GM12878 (cell line): ENCODE data around the gene PITRM1. TPM values are rescaled to one million over a fixed set of nuclear protein-coding genes. Genes with fewer than 3 reads are reported as not detected.

Source experiments
- ATAC-seq: fragments of 200-7000 bp; cut with Tn5 transposase; 3 replicates; pipeline ENCODE4 v1.9.1; 2020; ENCODE audit warnings: mild to moderate bottlenecking, moderate library complexity
- BruUV-seq: library from RNA; stranded (reverse); fragments of 400-500 nt; replicated peaks from 2 replicates; lab custom pipeline; 2021; lab: Mats Ljungman, UMichigan
- CTCF ChIA-PET: fragments of 300-600 bp; sonication (Branson Sonifier 250); formaldehyde crosslinking; extraction: SDS; loops from one replicate; lab custom pipeline; 2021; ENCODE audit warnings: inconsistent platforms; lab: Yijun Ruan, JAX
- POLR2A ChIA-PET: fragments of 350-600 bp; formaldehyde crosslinking; extraction: SDS; loops from one replicate; lab custom pipeline; 2021; ENCODE audit warnings: inconsistent platforms; lab: Charles Lee
- RAD21 ChIA-PET: fragments of 300-600 bp; sonication (Branson Sonifier 250); formaldehyde crosslinking; loops from one replicate; lab custom pipeline; 2023; ENCODE audit warnings: antibody characterized with exemption; ENCODE audit not compliant: unreplicated experiment; lab: Charles Lee
- SMC1A ChIA-PET: fragments of 300-600 bp; sonication (Branson Sonifier 250); formaldehyde crosslinking; loops from one replicate; lab custom pipeline; 2023; ENCODE audit not compliant: unreplicated experiment, uncharacterized antibody; lab: Charles Lee
- DNase-seq: peaks from one replicate; pipeline ENCODE4 v3.0.0-alpha.2; 2011; ENCODE audit warnings: low read depth, low spot score
- FAIRE-seq: peaks from 3 replicates; lab custom pipeline; 2011; peaks lifted over from hg19 to GRCh38; lab: Jason Lieb, UNC
- H2AFZ ChIP-seq: 2 replicates; pipeline ENCODE4 v1.6.0; 2011; ENCODE audit warnings: low read depth, low read length, control low read depth; ENCODE audit not compliant: control insufficient read depth
- H3K27ac ChIP-seq: 2 replicates; pipeline ENCODE4 v1.5.1; 2011; ENCODE audit warnings: control low read depth; ENCODE audit not compliant: control insufficient read depth, insufficient read depth
- H3K27me3 ChIP-seq, 2 experiments: replicated peaks in 1 of 2; 2 replicates each; pipeline versions ENCODE4 v1.6.0 to v1.6.1; 2011; ENCODE audit warnings: low read length in 1 of 2; ENCODE audit not compliant: control insufficient read depth in 2 of 2, insufficient read depth in 2 of 2
- H3K36me3 ChIP-seq, 2 experiments: 2 replicates each; pipeline ENCODE4 v1.5.1; 2011; ENCODE audit warnings: low read length in 1 of 2; ENCODE audit not compliant: control insufficient read depth in 2 of 2, insufficient read depth in 2 of 2
- H3K4me1 ChIP-seq: 2 replicates; pipeline ENCODE4 v1.6.1; 2011; ENCODE audit warnings: mild to moderate bottlenecking, low read length, moderate library complexity, mixed read lengths; ENCODE audit not compliant: control insufficient read depth, insufficient read depth
- H3K4me2 ChIP-seq: 2 replicates; pipeline ENCODE4 v1.6.0; 2011; ENCODE audit warnings: control low read depth; ENCODE audit not compliant: control insufficient read depth, insufficient read depth
- H3K4me3 ChIP-seq: fragments of 200-600 bp; sonication (generic); 2 replicates; pipeline ENCODE4 v1.5.1; 2016
- H3K79me2 ChIP-seq: 2 replicates; pipeline ENCODE4 v1.6.0; 2011; ENCODE audit warnings: low read length; ENCODE audit not compliant: control insufficient read depth, insufficient read depth
- H3K9ac ChIP-seq: 2 replicates; pipeline ENCODE4 v1.8.0; 2011; ENCODE audit warnings: low read length, control low read depth, mixed read lengths; ENCODE audit not compliant: control insufficient read depth, insufficient read depth
- H3K9me3 ChIP-seq: replicated peaks from 3 replicates; pipeline ENCODE4 v1.5.1; 2011; ENCODE audit warnings: mild to moderate bottlenecking, low read length; ENCODE audit not compliant: control insufficient read depth, insufficient read depth
- H4K20me1 ChIP-seq: 2 replicates; pipeline ENCODE4 v1.6.0; 2011; ENCODE audit not compliant: control insufficient read depth, insufficient read depth
- ASH2L ChIP-seq: fragments of 300-600, 200-600 bp; sonication (generic); IDR thresholded peaks from 2 replicates; pipeline ENCODE4 v1.6.1; 2017; ENCODE audit warnings: low read depth, mild to moderate bottlenecking, borderline replicate concordance
- BACH1 ChIP-seq: fragments of 450-650 bp; IDR thresholded peaks from 2 replicates; pipeline ENCODE4 v1.6.1; 2017; ENCODE audit warnings: mild to moderate bottlenecking, borderline replicate concordance
- BRCA1 ChIP-seq: IDR thresholded peaks from 2 replicates; pipeline ENCODE4 v1.6.1; 2011; ENCODE audit warnings: low read depth, low read length, improper control_type of control experiment
- CHD4 ChIP-seq: fragments of 200-600 bp; sonication (generic); IDR thresholded peaks from 2 replicates; pipeline ENCODE4 v1.6.1; 2016; ENCODE audit warnings: mild to moderate bottlenecking
- CTCF ChIP-seq, 3 experiments: IDR thresholded peaks in 2 of 3; conservative IDR thresholded peaks in 1 of 3; 2 replicates each; pipeline ENCODE4 v1.5.1; 2011; ENCODE audit warnings: low read depth in 3 of 3, low read length in 3 of 3, mild to moderate bottlenecking in 3 of 3, control low read depth in 2 of 3, moderate library complexity in 2 of 3, inconsistent platforms in 1 of 3, mixed read lengths in 1 of 3; ENCODE audit not compliant: control insufficient read depth in 2 of 3, insufficient read depth in 1 of 3; ENCODE audit errors: extremely low read depth in 1 of 3
- E2F4 ChIP-seq: IDR thresholded peaks from 2 replicates; pipeline ENCODE4 v1.6.1; 2012; ENCODE audit warnings: low read depth, low read length, improper control_type of control experiment
- E2F8 ChIP-seq: fragments of 450-650 bp; IDR thresholded peaks from 2 replicates; pipeline ENCODE4 v1.6.1; 2018; ENCODE audit warnings: mild to moderate bottlenecking, low read depth, moderate library complexity; ENCODE audit not compliant: partially characterized antibody
- ESRRA ChIP-seq: IDR thresholded peaks from 2 replicates; pipeline ENCODE4 v1.6.1; 2012; ENCODE audit warnings: mild to moderate bottlenecking, low read length, improper control_type of control experiment
- HCFC1 ChIP-seq: fragments of 150-350 bp; IDR thresholded peaks from 2 replicates; pipeline ENCODE4 v1.6.1; 2014; ENCODE audit warnings: low read length
- IRF3 ChIP-seq: fragments of 450-650 bp; IDR thresholded peaks from 2 replicates; pipeline ENCODE4 v1.6.1; 2014; ENCODE audit warnings: mild to moderate bottlenecking
- MXI1 ChIP-seq: fragments of 150-350 bp; IDR thresholded peaks from 2 replicates; pipeline ENCODE4 v1.6.1; 2011; ENCODE audit warnings: low read depth, mild to moderate bottlenecking, inconsistent platforms, low read length, improper control_type of control experiment
- NBN ChIP-seq: fragments of 450-650 bp; IDR thresholded peaks from 2 replicates; pipeline ENCODE4 v1.6.1; 2016
- NR2C1 ChIP-seq: fragments of 450-650 bp; IDR thresholded peaks from 2 replicates; pipeline ENCODE4 v1.6.1; 2017; ENCODE audit warnings: antibody characterized with exemption, mild to moderate bottlenecking, moderate library complexity
- NR2C2 ChIP-seq: IDR thresholded peaks from 2 replicates; pipeline ENCODE4 v1.6.1; 2011; ENCODE audit warnings: borderline replicate concordance, low read depth; ENCODE audit not compliant: control insufficient read depth, insufficient read length
- POLR2AphosphoS2 ChIP-seq: IDR thresholded peaks from 2 replicates; pipeline ENCODE4 v1.6.1; 2011; ENCODE audit warnings: low read depth, mild to moderate bottlenecking, low read length, improper control_type of control experiment, moderate library complexity
- SRF ChIP-seq, 2 experiments: IDR thresholded peaks; 2 replicates each; pipeline ENCODE4 v1.6.1; 2011; ENCODE audit warnings: low read depth in 2 of 2, low read length in 2 of 2, mild to moderate bottlenecking in 1 of 2, moderate library complexity in 1 of 2
- TCF12 ChIP-seq: IDR thresholded peaks from 2 replicates; pipeline ENCODE4 v1.6.1; 2011; ENCODE audit warnings: low read depth, mild to moderate bottlenecking, low read length
- WGBS: methylation state at CpG from one replicate; pipeline ENCODE4 v1.1.6; 2016; ENCODE audit warnings: low lambda C conversion rate; ENCODE audit not compliant: insufficient replicate concordance, insufficient coverage; ENCODE audit errors: missing lambda C conversion rate; 5-methylcytosine and 5-hydroxymethylcytosine counted together
- in situ Hi-C: fragments of 300-500 bp; cut with MboI; formaldehyde crosslinking; loops from 9 replicates; pipeline ENCODE4 v1.14.3; 2018; ENCODE audit warnings: mixed read lengths
- intact Hi-C: fragments of 100-400 bp; cut with micrococcal nuclease; formaldehyde crosslinking; loops from one replicate; pipeline ENCODE4 v1.14.2; 2022; ENCODE audit not compliant: unreplicated experiment
- polyA plus RNA-seq, 11 experiments: library from polyadenylated mRNA; depleted of rRNA in 4 of 11; unstranded in 6 of 11; stranded (reverse) in 5 of 11; fragments of >200 nt; fragmentation: Nextera tagmentation in 4 of 11; fragmentation: Illumina TruSeq in 1 of 11; extraction: Ambion mirVana in 4 of 11; extraction: Trizol in 1 of 11; gene quantifications; 1 replicate in 1 of 11; 2 replicates in 10 of 11; pipeline versions ENCODE4 v1.2.1 to v1.2.3, GENCODE V29; 2011 to 2016; ENCODE audit warnings: inconsistent platforms in 2 of 11, missing spikeins in 2 of 11, low read depth in 1 of 11
- total RNA-seq, 4 experiments: library from RNA; depleted of rRNA in 3 of 4; stranded (reverse); fragments of >200 nt in 3 of 4; fragmentation: Illumina TruSeq in 1 of 4; extraction: Trizol in 1 of 4; gene quantifications; 2 replicates each; pipeline versions ENCODE4 v1.2.1 to v1.2.3, GENCODE V29; 2013 to 2021

Gene PITRM1
- total and polyA plus RNA-seq, 10 of the 15 experiments (the other 5 are each of a cell fraction or from before 2014, with no cell fraction given) = 15.5 to 53.0 (median 45.0) TPM

DNA sequence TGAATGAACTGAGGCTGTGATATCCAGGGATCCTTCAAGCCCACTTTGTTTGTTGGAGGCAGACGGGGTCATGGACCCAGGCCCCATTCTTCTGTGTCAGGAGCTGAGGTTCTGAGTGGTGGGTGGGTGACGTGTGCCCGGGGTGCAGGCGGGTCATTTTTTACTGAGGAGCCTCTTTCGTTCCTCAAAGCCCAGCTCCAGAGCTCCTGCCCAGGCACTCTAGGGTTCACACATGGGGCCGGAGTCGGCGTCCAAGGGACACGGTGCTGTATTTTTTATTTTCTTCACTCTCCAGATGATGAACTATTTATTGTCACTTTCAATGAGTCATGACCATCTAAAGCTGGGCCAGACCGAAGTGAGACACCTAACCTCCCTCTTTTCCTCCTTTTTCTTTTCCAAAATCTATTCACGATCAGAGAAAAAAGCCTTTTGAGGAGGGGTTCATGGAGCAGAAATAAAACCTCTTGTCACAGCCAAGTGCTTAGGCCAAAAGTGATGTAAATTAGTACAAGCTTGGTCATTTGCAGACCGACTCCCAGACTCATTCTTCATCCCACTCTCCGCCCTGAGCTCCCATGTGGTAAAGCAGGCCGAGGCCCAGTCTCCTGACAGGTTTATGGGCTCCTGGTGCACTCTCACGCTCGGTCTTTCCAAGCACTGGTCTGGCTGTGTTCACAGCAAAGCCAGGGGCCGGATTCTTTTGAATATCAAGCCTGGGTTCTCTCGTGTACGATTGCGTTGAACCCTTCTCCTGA lies 41.4 kb upstream of the PITRM1 start:
- FAIRE-seq (no peak), DNase-seq (no peak), ATAC-seq (no peak)
- intact Hi-C loops (no loop called here), in situ Hi-C loops (no loop called here)
- Histone ChIP-seq H3K4me2 (no peak overlapping the region), H3K36me3 (no peaks in the 10 kb centered on the region), H4K20me1 (no peaks in the 10 kb centered on the region), H3K4me3 (no peak overlapping the region), H3K27ac (no peak overlapping the region), H3K4me1 (no peaks in the 10 kb centered on the region), H3K9me3 (no peaks in the 10 kb centered on the region), H3K9ac (no peak overlapping the region), H3K79me2 (no peaks in the 10 kb centered on the region), H3K27me3 (peaks cover 0 to 1% of the 10 kb centered on the region in 2 experiments; a peak in 2 of 4 replicates), H2AFZ (no peak overlapping the region)
- POLR2A ChIA-PET = no interaction called here
- SMC1A ChIA-PET = no interaction called here
- WGBS = 57% methylated on average over 20 of the region's 20 CpGs
- no TSS peak for BruUV-seq
- CTCF ChIA-PET = interaction anchor here (1.0 kb wide), 1 partner anchor 26 kb away, joined by 3 read pairs; no protein-coding TSS in a partner anchor
- RAD21 ChIA-PET = no interaction called here
- no peak for TF ChIP-seq POLR2AphosphoS2
- TF ChIP-seq CHD4 = no peak
- TF ChIP-seq SRF (IDR thresholded peaks at IDR 0.05; ENCODE audit: low read depth in 2 of 2, low read length in 2 of 2) = no peak
- no peak for TF ChIP-seq NR2C2
- no peak for TF ChIP-seq TCF12
- no peak for TF ChIP-seq E2F4
- TF ChIP-seq NR2C1 = no peak
- TF ChIP-seq BACH1 = no peak
- TF ChIP-seq BRCA1 = no peak
- TF ChIP-seq NBN = no peak
- TF ChIP-seq E2F8 = no peak
- TF ChIP-seq MXI1 = no peak
- TF ChIP-seq HCFC1 = no peak
- TF ChIP-seq IRF3 = no peak
- TF ChIP-seq ESRRA = no peak
- no peak for TF ChIP-seq ASH2L
- TF ChIP-seq CTCF (IDR thresholded peaks at IDR 0.05 in 2 of 3, conservative IDR thresholded peaks at IDR 0.05 in 1 of 3; ENCODE audit: control insufficient read depth in 2 of 3, extremely low read depth in 1 of 3, insufficient read depth in 1 of 3, low read depth in 3 of 3, low read length in 3 of 3) = no peak
